SK-N-SH (cell line): ENCODE data around the gene C17orf100. TPM values are rescaled to one million over a fixed set of nuclear protein-coding genes. Genes with fewer than 3 reads are reported as not detected.

Experiments
- CTCF ChIA-PET: fragments of 300-600, 350-600 bp; formaldehyde crosslinking; extraction: SDS; loops from one replicate; lab custom pipeline; 2021; lab: Yijun Ruan, JAX
- POLR2A ChIA-PET: fragments of 350-600 bp; sonication (Branson Sonifier 250); formaldehyde crosslinking; extraction: SDS; loops from one replicate; lab custom pipeline; 2020; ENCODE audit warnings: antibody characterized with exemption, inconsistent platforms; lab: Yijun Ruan, JAX
- DNase-seq: peaks from one replicate; pipeline ENCODE4 v3.0.0; 2012
- H2AFZ ChIP-seq: fragments of 200-600 bp; sonication (generic); 2 replicates; pipeline ENCODE4 v1.8.1; 2016; ENCODE audit warnings: antibody characterized with exemption, mild to moderate bottlenecking, low read depth
- H3F3A ChIP-seq: fragments of 200-600 bp; sonication (generic); replicated peaks from 2 replicates; pipeline ENCODE3; 2016; ENCODE audit warnings: antibody characterized with exemption, mild to moderate bottlenecking; ENCODE audit not compliant: insufficient read depth
- H3K27ac ChIP-seq, 2 experiments: fragments of 200-500 bp in 1 of 2; fragments of 200-600 bp in 1 of 2; sonication (Bioruptor generic) in 1 of 2; sonication (generic), shearing (Covaris generic) in 1 of 2; 2 replicates each; pipeline versions ENCODE4 v1.5.1 to v1.6.1; 2014 to 2016; ENCODE audit warnings: low read depth in 2 of 2, inconsistent platforms in 1 of 2, low read length in 1 of 2, mild to moderate bottlenecking in 1 of 2, mixed read lengths in 1 of 2
- H3K27me3 ChIP-seq: fragments of 200-600 bp; sonication (generic), shearing (Covaris generic); 2 replicates; pipeline ENCODE4 v1.6.1; 2016; ENCODE audit warnings: mixed run types; ENCODE audit not compliant: insufficient read depth
- H3K36me3 ChIP-seq, 2 experiments: fragments of 200-500 bp in 1 of 2; fragments of 200-600 bp in 1 of 2; sonication (Bioruptor generic) in 1 of 2; sonication (generic) in 1 of 2; replicated peaks in 1 of 2; 2 replicates each; pipeline versions ENCODE3 to v1.5.1; 2014 to 2016; ENCODE audit warnings: low read length in 1 of 2, mild to moderate bottlenecking in 1 of 2; ENCODE audit not compliant: insufficient read depth in 2 of 2, control insufficient read depth in 1 of 2
- H3K4me1 ChIP-seq, 2 experiments: fragments of 200-500 bp in 1 of 2; fragments of 200-600 bp in 1 of 2; sonication (Bioruptor generic) in 1 of 2; sonication (generic), shearing (Covaris generic) in 1 of 2; 2 replicates each; pipeline versions ENCODE4 v1.5.1 to v1.6.1; 2014 to 2016; ENCODE audit warnings: low read depth in 1 of 2, low read length in 1 of 2, mixed run types in 1 of 2; ENCODE audit not compliant: insufficient read depth in 2 of 2, control insufficient read depth in 1 of 2
- H3K4me2 ChIP-seq: fragments of 200-600 bp; sonication (generic), shearing (Covaris generic); 2 replicates; pipeline ENCODE4 v1.6.1; 2017; ENCODE audit warnings: mixed run types
- H3K4me3 ChIP-seq, 2 experiments: fragments of 200-500 bp in 1 of 2; fragments of 200-600 bp in 1 of 2; sonication (Bioruptor generic) in 1 of 2; sonication (generic), shearing (Covaris generic) in 1 of 2; 2 replicates each; pipeline versions ENCODE4 v1.5.1 to v1.8.1; 2014 to 2016; ENCODE audit warnings: low read depth in 2 of 2, inconsistent platforms in 1 of 2, low read length in 1 of 2, mild to moderate bottlenecking in 1 of 2, mixed read lengths in 1 of 2, moderate library complexity in 1 of 2
- H3K79me2 ChIP-seq: fragments of 200-600 bp; sonication (generic); 2 replicates; pipeline ENCODE4 v1.8.1; 2017; ENCODE audit warnings: mild to moderate bottlenecking; ENCODE audit not compliant: insufficient read depth
- H3K9ac ChIP-seq: fragments of 200-600 bp; sonication (generic); 2 replicates; pipeline ENCODE4 v1.6.1; 2017; ENCODE audit warnings: mixed run types
- H3K9me2 ChIP-seq: fragments of 200-600 bp; sonication (generic); 2 replicates; pipeline ENCODE4 v1.6.1; 2017; ENCODE audit warnings: mixed run types
- H3K9me3 ChIP-seq: fragments of 200-600 bp; sonication (generic); 2 replicates; pipeline ENCODE4 v1.6.1; 2017; ENCODE audit warnings: mixed run types, mild to moderate bottlenecking, moderate library complexity
- H4K20me1 ChIP-seq: fragments of 200-600 bp; sonication (generic); 2 replicates; pipeline ENCODE4 v1.6.1; 2017; ENCODE audit warnings: mild to moderate bottlenecking, mixed run types; ENCODE audit not compliant: insufficient read depth
- ELF1 ChIP-seq: IDR thresholded peaks from 2 replicates; pipeline ENCODE4 v1.4.0; 2012
- FOSL2 ChIP-seq: IDR thresholded peaks from 2 replicates; pipeline ENCODE4 v1.4.0; 2012; ENCODE audit warnings: low read depth, mild to moderate bottlenecking, moderate library complexity, borderline replicate concordance
- FOXJ3 ChIP-seq: sonication (generic); formaldehyde crosslinking; IDR thresholded peaks from 2 replicates; pipeline ENCODE4 v1.5.1; 2020; ENCODE audit warnings: mild to moderate bottlenecking, missing genetic modification reagents
- FOXM1 ChIP-seq: IDR thresholded peaks from 2 replicates; pipeline ENCODE4 v1.4.0; 2012; ENCODE audit warnings: low read depth, mild to moderate bottlenecking
- GATA2 ChIP-seq: sonication (generic); formaldehyde crosslinking; IDR thresholded peaks from 2 replicates; pipeline ENCODE4 v1.5.0; 2020; ENCODE audit warnings: mild to moderate bottlenecking, missing genetic modification reagents
- JUND ChIP-seq: IDR thresholded peaks from 2 replicates; pipeline ENCODE4 v1.4.0; 2012
- MAX ChIP-seq: IDR thresholded peaks from 2 replicates; pipeline ENCODE4 v1.4.0; 2012; ENCODE audit warnings: low read depth
- MEF2A ChIP-seq: IDR thresholded peaks from 2 replicates; pipeline ENCODE4 v1.4.0; 2012; ENCODE audit warnings: low read depth, borderline replicate concordance
- NFIC ChIP-seq: IDR thresholded peaks from 2 replicates; pipeline ENCODE4 v1.4.0; 2012; ENCODE audit warnings: borderline replicate concordance
- POLR2AphosphoS5 ChIP-seq: IDR thresholded peaks from 2 replicates; pipeline ENCODE4 v1.6.1; 2012; ENCODE audit warnings: low read depth, low read length
- RAD21 ChIP-seq: IDR thresholded peaks from 2 replicates; pipeline ENCODE4 v1.6.1; 2012; ENCODE audit warnings: mild to moderate bottlenecking, low read length
- RCOR1 ChIP-seq: fragments of 150-350 bp; IDR thresholded peaks from 2 replicates; pipeline ENCODE4 v1.6.1; 2017; ENCODE audit warnings: antibody characterized with exemption, low read length
- RXRA ChIP-seq: IDR thresholded peaks from 2 replicates; pipeline ENCODE4 v1.4.0; 2012; ENCODE audit warnings: low read depth, mild to moderate bottlenecking, borderline replicate concordance
- SIN3A ChIP-seq: IDR thresholded peaks from 2 replicates; pipeline ENCODE4 v1.6.1; 2012; ENCODE audit warnings: low read depth, mild to moderate bottlenecking, low read length, moderate library complexity, borderline replicate concordance
- TAF1 ChIP-seq: IDR thresholded peaks from 2 replicates; pipeline ENCODE4 v1.6.1; 2012; ENCODE audit warnings: low read depth, mild to moderate bottlenecking, low read length, moderate library complexity, borderline replicate concordance
- TCF12 ChIP-seq: IDR thresholded peaks from 2 replicates; pipeline ENCODE4 v1.4.0; 2012
- YY1 ChIP-seq: IDR thresholded peaks from 2 replicates; pipeline ENCODE4 v1.4.0; 2012; ENCODE audit warnings: low read depth, mild to moderate bottlenecking
- WGBS: methylation state at CpG from one replicate; pipeline ENCODE4 v1.1.6; 2017; ENCODE audit warnings: low lambda C conversion rate; 5-methylcytosine and 5-hydroxymethylcytosine counted together
- polyA plus RNA-seq, 3 experiments: library from polyadenylated mRNA; depleted of rRNA; stranded (reverse); fragments of >200 nt; gene quantifications; 2 replicates each; pipeline ENCODE4 v1.2.3, GENCODE V29; 2012
- TF ChIP-seq, protein P1 (sequence below): fragments of 200-600 bp; sonication (generic); IDR thresholded peaks from 2 replicates; pipeline ENCODE4 v1.6.1; 2017; ENCODE audit warnings: antibody characterized with exemption, mild to moderate bottlenecking, moderate library complexity
- TF ChIP-seq, protein P2 (sequence below): IDR thresholded peaks from 2 replicates; pipeline ENCODE4; 2012
- TF ChIP-seq, protein P3 (sequence below): fragments of 150-350 bp; IDR thresholded peaks from 2 replicates; pipeline ENCODE4 v1.6.1; 2017; ENCODE audit warnings: antibody characterized with exemption, low read length, low read depth, borderline replicate concordance

Gene C17orf100
- polyA plus RNA-seq, 1 of the 3 experiments (the other 2 are of a cell fraction), result 2.6 TPM

- no peaks in the 10 kb centered on the region for H3K4me1 ChIP-seq
- peaks cover 84% of the 10 kb centered on the region for H3K27me3 ChIP-seq
- no peak for TF ChIP-seq SIN3A
- TF ChIP-seq RCOR1, result no peak
- TF ChIP-seq JUND, result no peak
- TF ChIP-seq, protein P1, sequence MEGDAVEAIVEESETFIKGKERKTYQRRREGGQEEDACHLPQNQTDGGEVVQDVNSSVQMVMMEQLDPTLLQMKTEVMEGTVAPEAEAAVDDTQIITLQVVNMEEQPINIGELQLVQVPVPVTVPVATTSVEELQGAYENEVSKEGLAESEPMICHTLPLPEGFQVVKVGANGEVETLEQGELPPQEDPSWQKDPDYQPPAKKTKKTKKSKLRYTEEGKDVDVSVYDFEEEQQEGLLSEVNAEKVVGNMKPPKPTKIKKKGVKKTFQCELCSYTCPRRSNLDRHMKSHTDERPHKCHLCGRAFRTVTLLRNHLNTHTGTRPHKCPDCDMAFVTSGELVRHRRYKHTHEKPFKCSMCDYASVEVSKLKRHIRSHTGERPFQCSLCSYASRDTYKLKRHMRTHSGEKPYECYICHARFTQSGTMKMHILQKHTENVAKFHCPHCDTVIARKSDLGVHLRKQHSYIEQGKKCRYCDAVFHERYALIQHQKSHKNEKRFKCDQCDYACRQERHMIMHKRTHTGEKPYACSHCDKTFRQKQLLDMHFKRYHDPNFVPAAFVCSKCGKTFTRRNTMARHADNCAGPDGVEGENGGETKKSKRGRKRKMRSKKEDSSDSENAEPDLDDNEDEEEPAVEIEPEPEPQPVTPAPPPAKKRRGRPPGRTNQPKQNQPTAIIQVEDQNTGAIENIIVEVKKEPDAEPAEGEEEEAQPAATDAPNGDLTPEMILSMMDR, result no peak
- no peak for TF ChIP-seq YY1
- no peak for TF ChIP-seq TAF1
- no peak for TF ChIP-seq FOXM1
- no peak for TF ChIP-seq POLR2AphosphoS5
- no peak for TF ChIP-seq NFIC
- no peak for TF ChIP-seq TCF12
- TF ChIP-seq FOXJ3, result no peak
- TF ChIP-seq, protein P2, sequence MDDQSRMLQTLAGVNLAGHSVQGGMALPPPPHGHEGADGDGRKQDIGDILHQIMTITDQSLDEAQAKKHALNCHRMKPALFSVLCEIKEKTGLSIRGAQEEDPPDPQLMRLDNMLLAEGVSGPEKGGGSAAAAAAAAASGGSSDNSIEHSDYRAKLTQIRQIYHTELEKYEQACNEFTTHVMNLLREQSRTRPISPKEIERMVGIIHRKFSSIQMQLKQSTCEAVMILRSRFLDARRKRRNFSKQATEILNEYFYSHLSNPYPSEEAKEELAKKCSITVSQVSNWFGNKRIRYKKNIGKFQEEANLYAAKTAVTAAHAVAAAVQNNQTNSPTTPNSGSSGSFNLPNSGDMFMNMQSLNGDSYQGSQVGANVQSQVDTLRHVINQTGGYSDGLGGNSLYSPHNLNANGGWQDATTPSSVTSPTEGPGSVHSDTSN, result no peak
- TF ChIP-seq MEF2A, result no peak
- no peak for TF ChIP-seq MAX
- TF ChIP-seq, protein P3, sequence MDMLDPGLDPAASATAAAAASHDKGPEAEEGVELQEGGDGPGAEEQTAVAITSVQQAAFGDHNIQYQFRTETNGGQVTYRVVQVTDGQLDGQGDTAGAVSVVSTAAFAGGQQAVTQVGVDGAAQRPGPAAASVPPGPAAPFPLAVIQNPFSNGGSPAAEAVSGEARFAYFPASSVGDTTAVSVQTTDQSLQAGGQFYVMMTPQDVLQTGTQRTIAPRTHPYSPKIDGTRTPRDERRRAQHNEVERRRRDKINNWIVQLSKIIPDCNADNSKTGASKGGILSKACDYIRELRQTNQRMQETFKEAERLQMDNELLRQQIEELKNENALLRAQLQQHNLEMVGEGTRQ, result no peak
- no peak for TF ChIP-seq RAD21
- TF ChIP-seq ELF1, result no peak
- TF ChIP-seq RXRA, result no peak
- TF ChIP-seq FOSL2, result no peak
- TF ChIP-seq GATA2 (CRISPR knock-in tag), result no peak
- no peaks in the 10 kb centered on the region for H3K79me2 ChIP-seq
- H3K36me3 ChIP-seq, result no peaks in the 10 kb centered on the region
- H3K4me2 ChIP-seq, result no peak overlapping the region
- POLR2A ChIA-PET, result no interaction called here
- H3K27ac ChIP-seq, result no peak overlapping the region
- 55% methylated on average over 3 of the region's 3 CpGs for WGBS
- H4K20me1 ChIP-seq, result no peaks in the 10 kb centered on the region
- H3F3A ChIP-seq, result no peaks in the 10 kb centered on the region
- DNase-seq, result no peak
- H3K9me3 ChIP-seq, result no peaks in the 10 kb centered on the region
- H3K9me2 ChIP-seq, result no peaks in the 10 kb centered on the region
- CTCF ChIA-PET, result interaction anchor here (0.8 to 2.6 kb wide), 3 partner anchors 17 to 160 kb away, joined by 3 to 9 read pairs (median 3); no protein-coding TSS in a partner anchor
- H3K4me3 ChIP-seq, result no peak overlapping the region
- no peak overlapping the region for H3K9ac ChIP-seq
- no peak overlapping the region for H2AFZ ChIP-seq
These were observed 31.6 kb downstream of the C17orf100 start for GRCh38 chr17:6683081-6683684.
